ENCODE data around the gene CDKL4. TPM values are rescaled to one million over a fixed set of nuclear protein-coding genes. Genes with fewer than 3 reads are reported as not detected.
"Not testable (repeated sequence)": the region's sequence is repeated elsewhere in the genome, so short reads cannot be mapped to it uniquely, and the experiment has no call there.

The CDKL4 gene
- total RNA-seq, 1 donor from 2014 or later, result not detected

DNA sequence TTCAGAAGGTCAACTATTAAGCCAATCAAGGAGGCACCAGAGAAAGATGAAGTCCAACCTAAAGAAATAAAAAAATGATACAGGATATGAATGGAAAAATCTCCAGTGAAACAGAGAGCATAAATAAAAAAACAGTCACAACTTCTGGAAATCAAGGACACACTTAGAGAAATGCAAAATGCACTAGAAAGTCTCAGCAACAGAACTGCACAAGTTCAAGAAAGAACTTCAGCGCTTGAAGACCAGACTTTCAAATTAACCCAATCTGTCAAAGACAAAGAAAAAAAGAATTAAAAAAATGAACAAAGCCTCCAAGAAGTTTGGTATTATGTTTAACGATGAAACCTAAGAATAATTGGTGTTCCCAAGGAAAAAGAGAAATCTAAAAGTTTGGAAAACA lies 46.8 kb downstream of the CDKL4 start:
- peaks cover 24% of the 10 kb centered on the region for H3K36me3 Mint-ChIP-seq (ENCODE audit: low read depth)
- H3K27me3 Mint-ChIP-seq (ENCODE audit: insufficient read depth); H3K4me3 Mint-ChIP-seq; DNase-seq (ENCODE audit: low spot score); H3K27ac Mint-ChIP-seq; H3K4me1 Mint-ChIP-seq (ENCODE audit: low read depth); intact Hi-C loops (cut with micrococcal nuclease): not testable (repeated sequence)
- H3K9me3 Mint-ChIP-seq, result peaks cover 55% of the 10 kb centered on the region

DNA sequence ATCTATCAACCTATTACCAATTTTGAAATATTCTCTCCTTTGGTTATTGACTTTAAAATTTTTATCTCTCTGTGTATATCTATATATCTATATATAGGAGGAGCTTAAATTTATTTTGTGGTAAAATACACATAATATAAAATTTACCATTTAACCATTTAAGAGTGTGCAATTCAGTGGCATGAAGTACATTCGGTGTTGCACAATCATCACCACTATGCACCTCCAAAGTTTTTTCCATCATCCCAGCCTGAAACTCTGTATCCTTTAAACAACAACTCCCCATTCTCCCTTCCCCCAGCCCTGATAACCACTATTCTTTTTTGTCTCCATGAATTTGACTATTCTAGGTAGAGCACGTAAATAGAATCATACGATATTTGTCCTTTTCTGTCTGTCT lies 49.1 kb downstream of the CDKL4 start:
- intact Hi-C loops (cut with micrococcal nuclease), result no loop called here
- peaks cover 15% of the 10 kb centered on the region for H3K36me3 Mint-ChIP-seq (ENCODE audit: low read depth)
- H3K4me3 Mint-ChIP-seq, result no peak overlapping the region
- no peaks in the 10 kb centered on the region for H3K27me3 Mint-ChIP-seq (ENCODE audit: insufficient read depth)
- H3K4me1 Mint-ChIP-seq (ENCODE audit: low read depth), result no peaks in the 10 kb centered on the region
- no peak overlapping the region for H3K27ac Mint-ChIP-seq
- H3K9me3 Mint-ChIP-seq, result peaks cover 38% of the 10 kb centered on the region
- no peak for DNase-seq (ENCODE audit: low spot score)

DNA sequence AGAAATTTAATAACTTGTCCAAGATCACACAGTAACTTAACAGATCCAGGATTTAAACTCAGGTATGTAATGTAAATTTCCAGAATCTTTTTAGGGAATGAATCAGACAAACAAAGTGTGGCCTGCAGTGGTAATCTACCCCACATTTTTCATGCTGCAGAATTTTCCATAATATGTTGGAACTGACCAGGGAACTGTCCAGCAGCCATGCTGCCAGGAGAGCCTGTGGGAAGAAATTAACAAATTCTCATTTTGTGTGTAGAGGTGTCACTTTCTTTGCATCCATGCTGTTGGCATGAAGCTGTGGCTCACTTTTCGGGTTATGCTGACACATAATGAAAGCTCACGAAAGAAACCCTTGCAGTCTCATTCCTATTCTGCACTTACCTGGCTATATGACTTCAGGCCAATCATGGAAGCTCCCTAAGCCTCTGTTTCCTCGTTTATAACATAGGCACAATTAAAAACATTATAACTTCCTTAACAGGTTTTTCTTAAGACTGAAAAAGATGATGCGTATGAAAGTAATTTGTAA lies 54.7 kb downstream of the CDKL4 start:
- Mint-ChIP-seq H3K27me3 (ENCODE audit: insufficient read depth) (peaks cover 1% of the 10 kb centered on the region), H3K36me3 (ENCODE audit: low read depth) (peaks cover 2% of the 10 kb centered on the region), H3K27ac (no peak overlapping the region), H3K9me3 (peaks cover 8% of the 10 kb centered on the region), H3K4me1 (ENCODE audit: low read depth) (peaks cover 16% of the 10 kb centered on the region), H3K4me3 (no peak overlapping the region)
- DNase-seq (ENCODE audit: low spot score), result no peak
- intact Hi-C loops (cut with micrococcal nuclease), result loop anchor here (1.0 kb wide), 1 partner anchor 27 kb away; no protein-coding TSS in a partner anchor

DNA sequence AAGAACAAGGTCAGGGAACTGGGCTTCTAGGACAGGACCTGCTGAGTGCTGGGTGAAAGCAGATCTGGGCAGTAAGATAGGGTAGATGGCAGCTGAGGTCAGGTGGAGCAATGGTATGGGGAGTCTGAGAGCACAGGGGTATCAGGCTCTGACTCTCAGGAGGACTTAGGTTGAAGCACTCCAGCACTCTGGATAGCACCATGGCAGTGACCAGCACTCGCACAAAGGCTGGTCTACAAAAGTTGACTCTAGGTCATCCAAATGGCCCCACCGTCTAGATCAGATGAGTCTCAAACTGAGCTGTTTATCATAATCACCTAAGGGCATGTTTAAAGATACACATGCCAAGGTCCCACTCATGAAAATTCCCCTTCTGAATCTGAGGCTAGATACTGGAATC lies 60.1 kb downstream of the CDKL4 start:
- Mint-ChIP-seq H3K9me3 (peaks cover 8% of the 10 kb centered on the region), H3K27me3 (ENCODE audit: insufficient read depth) (peaks cover 3% of the 10 kb centered on the region), H3K27ac (no peak overlapping the region), H3K4me3 (no peak overlapping the region), H3K4me1 (ENCODE audit: low read depth) (peaks cover 6% of the 10 kb centered on the region), H3K36me3 (ENCODE audit: low read depth) (peaks cover 7% of the 10 kb centered on the region)
- DNase-seq (ENCODE audit: low spot score), result no peak
- intact Hi-C loops (cut with micrococcal nuclease), result no loop called here

DNA sequence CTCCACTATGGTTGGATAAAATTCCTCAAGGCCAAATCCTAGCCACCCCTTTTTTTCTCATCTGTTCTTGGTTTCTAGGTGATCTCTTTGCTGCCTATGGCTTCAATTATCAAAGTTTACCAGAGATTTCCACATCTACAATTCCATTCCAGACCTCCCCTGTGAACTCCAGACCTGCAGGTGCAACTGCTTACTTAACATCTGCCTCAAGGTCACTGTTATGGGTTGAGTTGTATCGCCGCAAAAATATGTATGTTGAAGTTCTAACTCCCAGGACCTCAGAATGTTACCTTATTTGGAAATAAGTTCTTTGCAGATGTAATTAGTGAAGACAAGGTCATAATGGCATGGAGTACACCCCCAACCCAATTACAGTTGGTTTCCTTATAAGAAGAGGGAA lies 62.5 kb downstream of the CDKL4 start:
- Mint-ChIP-seq H3K4me1 (ENCODE audit: low read depth) (peaks cover 8% of the 10 kb centered on the region), H3K9me3 (peaks cover 3% of the 10 kb centered on the region), H3K27me3 (ENCODE audit: insufficient read depth) (peaks cover 5% of the 10 kb centered on the region), H3K36me3 (ENCODE audit: low read depth) (peaks cover 7% of the 10 kb centered on the region), H3K27ac (no peak overlapping the region), H3K4me3 (no peak overlapping the region)
- intact Hi-C loops (cut with micrococcal nuclease), result no loop called here
- no peak for DNase-seq (ENCODE audit: low spot score)

DNA sequence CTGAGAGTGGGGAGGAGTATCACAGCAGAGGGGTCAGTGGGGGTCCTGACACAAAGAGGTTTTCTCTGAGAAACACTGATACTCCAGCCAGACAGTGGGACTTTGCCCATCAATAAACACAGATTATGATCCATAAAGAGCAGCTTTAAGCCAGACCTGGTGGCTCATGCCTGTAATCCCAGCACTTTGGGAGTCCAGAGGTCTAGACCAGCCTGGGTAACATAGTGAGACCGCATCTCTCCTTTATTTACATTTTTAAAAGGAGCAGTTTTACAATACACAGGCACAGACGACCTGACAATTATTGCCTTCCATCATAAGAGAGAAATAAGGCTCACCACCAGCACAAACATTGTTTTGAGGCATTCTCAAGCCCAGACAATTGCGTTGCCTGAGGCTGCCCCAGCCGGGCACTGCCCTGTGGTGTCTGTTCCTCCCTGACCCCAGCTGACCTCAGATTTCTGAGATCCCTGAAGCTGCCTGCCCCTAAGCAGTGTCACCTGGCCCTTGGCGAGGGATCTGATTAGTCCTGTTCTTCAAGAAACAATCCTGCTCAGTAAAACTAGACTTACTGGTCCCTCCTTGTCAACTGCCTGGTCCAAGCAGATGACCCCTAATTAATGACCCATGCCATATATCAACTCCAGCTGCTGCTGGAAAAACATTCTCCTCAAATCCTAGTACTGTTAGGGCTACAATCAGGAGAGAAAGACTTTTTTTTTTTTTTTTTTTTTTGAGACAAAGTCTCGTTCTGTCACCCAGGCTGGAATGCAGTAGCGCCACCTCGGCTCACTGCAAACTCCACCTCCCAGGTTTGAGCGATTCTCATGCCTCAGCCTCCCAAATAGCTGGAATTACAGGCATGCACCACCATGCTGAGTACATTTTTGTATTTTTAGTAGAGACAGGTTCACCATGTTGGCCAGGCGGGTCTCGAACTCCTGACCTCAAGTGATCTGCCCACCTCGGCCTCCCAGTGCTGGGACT lies 63.5 kb downstream of the CDKL4 start:
- intact Hi-C loops (cut with micrococcal nuclease), result no loop called here
- Mint-ChIP-seq H3K9me3 (peaks cover 3% of the 10 kb centered on the region), H3K27me3 (ENCODE audit: insufficient read depth) (peaks cover 7% of the 10 kb centered on the region), H3K4me3 (no peak overlapping the region), H3K27ac (no peak overlapping the region), H3K36me3 (ENCODE audit: low read depth) (peaks cover 5% of the 10 kb centered on the region), H3K4me1 (ENCODE audit: low read depth) (peaks cover 9% of the 10 kb centered on the region)
- DNase-seq (ENCODE audit: low spot score), result no peak

DNA sequence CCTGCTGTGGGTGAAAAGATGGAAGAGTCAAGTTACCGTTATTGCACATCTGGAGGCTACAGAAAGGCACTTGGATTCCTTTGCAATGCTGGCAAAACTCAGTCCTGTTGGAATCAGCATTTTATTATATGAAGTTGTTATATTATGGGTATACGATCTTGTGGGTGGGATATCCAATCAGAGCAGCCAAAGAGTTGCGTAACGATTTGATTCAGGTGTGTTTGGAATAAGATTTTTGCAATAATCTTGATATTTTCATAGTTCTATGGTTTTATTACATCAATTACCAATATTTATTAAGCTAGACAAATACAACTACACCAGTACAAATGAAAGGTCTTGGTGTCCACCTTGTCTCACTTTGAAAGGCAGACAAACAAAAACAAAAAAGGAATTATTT lies 65.0 kb downstream of the CDKL4 start:
- H3K27me3 Mint-ChIP-seq (ENCODE audit: insufficient read depth), result peaks cover 5% of the 10 kb centered on the region
- intact Hi-C loops (cut with micrococcal nuclease), result no loop called here
- no peaks in the 10 kb centered on the region for H3K9me3 Mint-ChIP-seq
- H3K36me3 Mint-ChIP-seq (ENCODE audit: low read depth), result peaks cover 5% of the 10 kb centered on the region
- no peak overlapping the region for H3K27ac Mint-ChIP-seq
- no peak for DNase-seq (ENCODE audit: low spot score)
- H3K4me3 Mint-ChIP-seq, result no peak overlapping the region
- peaks cover 9% of the 10 kb centered on the region for H3K4me1 Mint-ChIP-seq (ENCODE audit: low read depth)

DNA sequence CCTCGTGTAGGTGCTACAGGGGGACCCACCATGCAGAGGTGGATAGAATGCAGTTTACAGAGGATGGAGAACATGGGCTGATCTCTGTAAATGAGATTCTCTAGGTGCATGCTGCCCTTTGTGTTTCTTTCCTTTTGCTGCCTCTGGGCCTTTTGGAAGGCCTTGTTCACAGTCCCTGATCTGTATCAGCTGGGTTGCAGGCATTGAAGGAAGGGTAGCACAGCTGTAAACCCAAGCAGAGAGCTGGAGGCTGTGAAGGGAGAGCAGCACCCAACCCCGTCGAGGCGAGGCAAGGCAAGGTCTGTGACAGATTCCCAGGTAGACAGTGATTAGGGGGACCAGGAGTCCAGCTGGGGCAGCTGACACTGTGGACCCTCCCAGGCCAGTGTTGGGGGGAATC lies 66.8 kb downstream of the CDKL4 start:
- intact Hi-C loops (cut with micrococcal nuclease), result no loop called here
- no peaks in the 10 kb centered on the region for H3K9me3 Mint-ChIP-seq
- peaks cover 9% of the 10 kb centered on the region for H3K4me1 Mint-ChIP-seq (ENCODE audit: low read depth)
- peaks cover 5% of the 10 kb centered on the region for H3K27me3 Mint-ChIP-seq (ENCODE audit: insufficient read depth)
- no peak overlapping the region for H3K4me3 Mint-ChIP-seq
- H3K36me3 Mint-ChIP-seq (ENCODE audit: low read depth), result no peaks in the 10 kb centered on the region
- DNase-seq (ENCODE audit: low spot score), result no peak
- no peak overlapping the region for H3K27ac Mint-ChIP-seq

DNA sequence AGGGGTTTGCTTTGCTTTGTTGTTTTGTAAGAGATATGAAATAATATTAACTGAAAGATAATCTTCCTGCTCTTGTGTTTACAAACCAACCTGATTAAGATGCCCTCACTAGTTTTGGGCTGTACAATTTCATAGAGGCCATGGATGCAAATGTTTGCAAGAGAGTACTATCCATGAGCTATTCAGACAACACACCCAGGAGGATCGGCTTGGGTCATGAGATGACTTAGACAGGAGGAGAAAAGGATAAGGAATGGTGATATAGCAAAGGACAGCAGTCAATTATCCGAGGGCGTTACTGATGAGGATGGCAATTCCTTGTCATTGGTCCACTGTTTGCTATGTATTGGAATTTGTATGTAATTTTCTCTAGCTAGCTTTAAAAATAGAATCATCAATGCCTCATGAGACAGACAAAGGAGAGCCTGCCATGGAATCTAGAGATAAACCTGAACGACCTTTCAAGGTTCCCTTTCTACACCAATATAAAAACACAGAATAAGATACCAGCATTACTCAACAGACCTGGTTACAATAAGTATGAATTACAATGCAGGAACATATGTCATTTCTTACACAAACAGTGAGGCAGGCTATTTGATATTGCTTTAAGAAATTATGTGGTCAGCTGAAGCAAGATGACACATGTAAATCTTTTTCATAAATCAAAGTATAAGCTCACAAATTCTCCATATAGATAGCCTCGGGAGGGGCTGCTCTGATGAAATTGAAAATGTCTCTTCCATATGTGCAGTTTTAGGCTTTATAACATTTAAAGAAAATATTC lies 68.6 kb downstream of the CDKL4 start:
- no peak for DNase-seq (ENCODE audit: low spot score)
- intact Hi-C loops (cut with micrococcal nuclease), result no loop called here
- Mint-ChIP-seq H3K4me1 (ENCODE audit: low read depth) (peaks cover 18% of the 10 kb centered on the region), H3K9me3 (no peaks in the 10 kb centered on the region), H3K4me3 (no peak overlapping the region), H3K36me3 (ENCODE audit: low read depth) (no peaks in the 10 kb centered on the region), H3K27me3 (ENCODE audit: insufficient read depth) (peaks cover 5% of the 10 kb centered on the region), H3K27ac (no peak overlapping the region)

DNA sequence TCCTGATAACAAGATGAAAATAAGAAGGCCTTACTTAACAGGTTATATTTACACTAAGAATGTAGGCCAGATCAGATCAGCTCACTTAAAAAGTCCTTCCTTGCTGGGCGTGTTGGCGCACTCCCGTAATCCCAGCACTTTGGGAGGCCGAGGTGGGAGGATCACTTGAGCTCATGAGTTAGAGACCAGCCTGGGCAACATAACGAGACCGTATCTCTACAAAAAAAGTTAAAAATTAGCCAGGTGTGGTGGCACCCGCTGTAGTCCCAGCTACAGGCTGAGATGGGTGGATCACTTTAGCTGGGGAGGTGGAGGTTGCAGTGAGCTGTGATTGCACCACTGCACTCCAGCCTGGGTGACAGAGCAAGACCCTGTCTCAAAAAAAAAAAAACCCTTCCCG lies 69.7 kb downstream of the CDKL4 start:
- H3K9me3 Mint-ChIP-seq, result no peaks in the 10 kb centered on the region
- no peak overlapping the region for H3K27ac Mint-ChIP-seq
- H3K27me3 Mint-ChIP-seq (ENCODE audit: insufficient read depth), result peaks cover 3% of the 10 kb centered on the region
- no peak for DNase-seq (ENCODE audit: low spot score)
- intact Hi-C loops (cut with micrococcal nuclease), result loop anchor here (5.0 kb wide), 1 partner anchor 43 kb away; no protein-coding TSS in a partner anchor
- H3K4me1 Mint-ChIP-seq (ENCODE audit: low read depth), result peaks cover 22% of the 10 kb centered on the region
- H3K4me3 Mint-ChIP-seq, result no peak overlapping the region
- peaks cover 2% of the 10 kb centered on the region for H3K36me3 Mint-ChIP-seq (ENCODE audit: low read depth)

DNA sequence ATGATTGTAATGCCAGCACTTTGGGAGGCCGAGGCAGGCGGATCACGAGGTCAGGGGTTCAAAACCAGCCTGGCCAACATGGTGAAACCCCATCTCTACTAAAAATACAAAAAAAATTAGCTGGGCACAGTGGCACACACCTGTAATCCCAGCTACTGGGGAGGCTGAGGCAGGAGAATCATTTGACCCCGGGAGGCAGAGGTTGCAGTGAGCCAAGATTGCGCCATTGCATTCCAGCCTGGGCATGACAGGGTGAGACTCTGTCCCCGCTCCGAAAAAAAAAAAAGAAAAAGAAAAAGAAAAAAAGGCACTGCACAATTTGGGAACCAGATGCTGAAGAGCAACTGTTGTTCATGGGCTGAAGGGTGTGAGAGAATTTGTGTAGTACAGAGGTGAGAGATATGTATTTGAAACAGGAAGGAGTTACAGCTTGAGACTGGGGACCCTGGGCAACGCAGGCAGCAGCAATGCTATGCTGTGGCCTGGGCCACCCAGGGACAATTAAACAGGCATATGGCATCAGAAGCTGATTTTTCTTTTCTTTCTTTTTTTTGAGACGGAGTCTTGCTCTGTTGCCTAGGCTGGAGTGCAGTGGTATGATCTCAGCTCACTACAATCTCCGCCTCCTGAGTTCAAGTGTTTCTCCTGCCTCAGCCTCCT lies 71.6 kb downstream of the CDKL4 start:
- H3K4me1 Mint-ChIP-seq (ENCODE audit: low read depth), result peaks cover 28% of the 10 kb centered on the region
- not testable (repeated sequence) for DNase-seq (ENCODE audit: low spot score); H3K27me3 Mint-ChIP-seq (ENCODE audit: insufficient read depth); H3K36me3 Mint-ChIP-seq (ENCODE audit: low read depth); H3K4me3 Mint-ChIP-seq; H3K27ac Mint-ChIP-seq; H3K9me3 Mint-ChIP-seq
- intact Hi-C loops (cut with micrococcal nuclease), result loop anchor here (5.0 kb wide), 1 partner anchor 45 kb away; no protein-coding TSS in a partner anchor

DNA sequence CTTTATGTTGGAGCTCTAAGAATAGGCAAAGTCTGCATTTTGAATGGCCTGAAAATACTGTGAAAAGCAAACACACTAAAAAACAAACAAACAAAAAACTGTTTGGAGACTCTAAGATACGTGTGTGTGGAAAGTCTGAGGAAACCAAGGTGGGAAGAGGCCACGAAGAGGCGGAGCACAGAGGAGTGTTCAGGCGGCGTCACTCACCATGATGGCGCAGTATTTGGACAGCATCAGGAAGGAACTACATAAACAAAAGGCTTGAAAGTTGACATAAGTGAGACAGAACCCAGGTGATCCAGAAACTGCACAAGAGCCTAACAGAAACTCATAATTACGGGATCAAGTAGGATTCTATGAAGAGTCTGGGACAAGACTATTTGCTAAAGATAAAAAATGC lies 72.1 kb downstream of the CDKL4 start:
- DNase-seq (ENCODE audit: low spot score), result no peak
- Mint-ChIP-seq H3K4me1 (ENCODE audit: low read depth) (peaks cover 28% of the 10 kb centered on the region), H3K27ac (no peak overlapping the region), H3K9me3 (no peaks in the 10 kb centered on the region), H3K27me3 (ENCODE audit: insufficient read depth) (peaks cover 4% of the 10 kb centered on the region), H3K36me3 (ENCODE audit: low read depth) (peaks cover 2% of the 10 kb centered on the region), H3K4me3 (no peak overlapping the region)
- intact Hi-C loops (cut with micrococcal nuclease), result loop anchor here (5.0 kb wide), 1 partner anchor 46 kb away; no protein-coding TSS in a partner anchor

All from activated T-helper 1 cell treated with anti-CD3 and anti-CD28 coated beads, Interleukin-12 subunit alpha, Interleukin-12 subunit beta, Interleukin-2, Interleukin-4 antibody, amounts not matched to agents 30 ng/mL and 10 ng/mL and 1 ng/mL, durations not matched to agents 14 hours and 24 hours and 36 hours (primary cell).